Ovary (tissue), 9 donors: ENCODE measurements around the gene DNMT3A. TPM values are rescaled to one million over a fixed set of nuclear protein-coding genes. Genes with fewer than 3 reads are reported as not detected.
A peak's percentile ranks its signal among the peaks of the same experiment; 100 is the strongest.

Experiments used
- DNase-seq, 5 donors: peaks; one replicate each; pipeline ENCODE4 v3.0.0-alpha.2; 2019 to 2020
- H3K27ac ChIP-seq, 2 donors: fragments of 200-600 bp; one replicate each; pipeline versions ENCODE4 v1.5.1 to v1.8.0; 2019 to 2022
- H3K27me3 ChIP-seq: fragments of 200-600 bp; one replicate; pipeline ENCODE4 v1.8.0; 2022
- H3K36me3 ChIP-seq: fragments of 200-600 bp; sonication (generic); one replicate; pipeline ENCODE4 v1.5.1; 2019
- H3K4me1 ChIP-seq: one replicate; pipeline ENCODE4 v1.8.1; 2013; ENCODE audit warnings: mild to moderate bottlenecking, moderate library complexity; ENCODE audit not compliant: insufficient read depth
- H3K4me3 ChIP-seq: fragments of 200-600 bp; sonication (generic); one replicate; pipeline ENCODE4 v1.5.1; 2017
- H3K9me3 ChIP-seq, 2 donors: fragments of 200-600 bp in 1 of 2; sonication (generic) in 1 of 2; one replicate each; pipeline versions ENCODE4 v1.5.1 to v1.8.1; 2013 to 2019; ENCODE audit warnings: mild to moderate bottlenecking in 1 of 2, moderate library complexity in 1 of 2
- CTCF ChIP-seq, 3 donors: fragments of 450-650 bp in 2 of 3; fragments of 200-600 bp in 1 of 3; IDR thresholded peaks; one replicate each; pipeline versions ENCODE4 v1.5.1 to v1.8.0; 2016 to 2022; ENCODE audit warnings: antibody characterized with exemption in 3 of 3, mild to moderate bottlenecking in 1 of 3
- EP300 ChIP-seq: sonication (generic); formaldehyde crosslinking; IDR thresholded peaks from one replicate; pipeline ENCODE4 v1.6.1; 2017; ENCODE audit warnings: antibody characterized with exemption
- POLR2A ChIP-seq: fragments of 450-650 bp; IDR thresholded peaks from one replicate; pipeline ENCODE4 v1.6.1; 2017; ENCODE audit warnings: antibody characterized with exemption, mild to moderate bottlenecking, moderate library complexity
- WGBS, 3 donors: extraction: QIAGEN DNeasy Blood & Tissue Kit in 1 of 3; methylation state at CpG; one replicate each; pipeline versions ENCODE4 v1.1.5 to v1.1.7; 2013 to 2017; 5-methylcytosine and 5-hydroxymethylcytosine counted together
- intact Hi-C, 4 donors: fragments of 100-400 bp; cut with DNase I; formaldehyde crosslinking; loops; one replicate each; pipeline versions ENCODE4 v1.11.0 to v1.15.1; 2022 to 2023
- polyA plus RNA-seq, 2 donors: library from polyadenylated mRNA; stranded (reverse); fragments of 200-250 nt in 1 of 2; fragments of 350-450 nt in 1 of 2; fragmentation: Illumina TruSeq in 1 of 2; extraction: RNeasy Lipid Tissue Mini Kit (QIAGEN cat#74804) in 1 of 2; gene quantifications; one replicate each; pipeline ENCODE4 v1.2.3, GENCODE V29; 2013 to 2014
- total RNA-seq, 7 donors: library from RNA; depleted of rRNA in 2 of 7; stranded (reverse); fragments of >200 nt in 2 of 7; fragmentation: NEBNext Ultra II Directional in 3 of 7; extraction: Animal tissue kit (Norgen Biotek cat#: 25700) in 3 of 7; gene quantifications; one replicate each; pipeline versions ENCODE4 v1.1.0 to v1.2.4, GENCODE V29; 2016 to 2023
- donor health status: DM: no; HTN: no; CAD: no; lungs with moderate emphysema.
- donor health status: DM: no; HTN: no; CAD: no.
- donor health status: Bipolar disorder and iron deficiency.
- donor health status: DM: yes; HTN: yes; CAD: no.
- donor health status: DM: no; HTN: no; CAD: no.
- donor health status: DM: yes; HTN: yes; CAD: no.

DNMT3A gene
- total and polyA plus RNA-seq, 9 donors = 11.3 to 72.7 (median 46.7) TPM

- peak overlapping the region; percentile 73 for H3K4me3 ChIP-seq
- DNase-seq = peak; percentile 78 to 87 (median 83)
- H3K27me3 ChIP-seq = no peaks in the 10 kb centered on the region
- H3K9me3 ChIP-seq = no peaks in the 10 kb centered on the region
- H3K4me1 ChIP-seq = peaks cover 6% of the 10 kb centered on the region
- TF ChIP-seq POLR2A (peak; percentile 38), CTCF (IDR thresholded peaks at IDR 0.05) (peak; percentile 86 to 99 (median 97)), EP300 (no peak)
- WGBS, 3 donors = 18 to 28% (median 20%) methylated on average over 33 to 45 of the region's 45 CpGs
- intact Hi-C loops = loop anchor here in 1 of 4 donors (10.0 kb wide), 2 partner anchors 58 to 182 kb away; no protein-coding TSS in a partner anchor
- H3K27ac ChIP-seq = peak overlapping the region; percentile 75 to 77
- H3K36me3 ChIP-seq = no peaks in the 10 kb centered on the region
Observed at GRCh38 chr2:25342372-25343186, 854 bp upstream of the DNMT3A start.

GRCh38 chr2:25341011-25341727, 556 bp downstream of the DNMT3A start:
- H3K27me3 ChIP-seq = no peaks in the 10 kb centered on the region
- TF ChIP-seq POLR2A = no peak
- peak; percentile 49 to 77 (median 73) for DNase-seq
- H3K36me3 ChIP-seq = no peaks in the 10 kb centered on the region
- peak overlapping the region; percentile 73 for H3K4me3 ChIP-seq
- 0 to 1% (median 0%) methylated on average over 18 to 102 of the region's 104 CpGs for WGBS, 3 donors
- intact Hi-C loops = loop anchor here in 1 of 4 donors (10.0 kb wide), 2 partner anchors 56 to 184 kb away; no protein-coding TSS in a partner anchor
- peak overlapping the region; percentile 75 to 81 for H3K27ac ChIP-seq
- H3K9me3 ChIP-seq = no peaks in the 10 kb centered on the region
- peaks cover 11% of the 10 kb centered on the region for H3K4me1 ChIP-seq

GRCh38 chr2:25340181-25340921, 1.4 kb downstream of the DNMT3A start:
- H3K27ac ChIP-seq = peak overlapping the region; percentile 74 to 81
- intact Hi-C loops = loop anchor here in 1 of 4 donors (10.0 kb wide), 2 partner anchors 56 to 184 kb away; no protein-coding TSS in a partner anchor
- H3K4me3 ChIP-seq = peak overlapping the region; percentile 73
- H3K9me3 ChIP-seq = no peaks in the 10 kb centered on the region
- H3K27me3 ChIP-seq = no peaks in the 10 kb centered on the region
- H3K36me3 ChIP-seq = no peaks in the 10 kb centered on the region
- no peak for TF ChIP-seq EP300
- TF ChIP-seq CTCF (IDR thresholded peaks at IDR 0.05) = no peak
- no peak for TF ChIP-seq POLR2A
- DNase-seq = peak; percentile 62 to 79 (median 75)
- 3 to 7% (median 3%) methylated on average over 48 to 73 of the region's 73 CpGs for WGBS, 3 donors
- H3K4me1 ChIP-seq = peaks cover 12% of the 10 kb centered on the region

GRCh38 chr2:25339791-25340180, 1.9 kb downstream of the DNMT3A start:
- TF ChIP-seq CTCF (IDR thresholded peaks at IDR 0.05) (no peak), POLR2A (no peak)
- WGBS, 3 donors = 57 to 83% (median 58%) methylated on average over 12 to 18 of the region's 18 CpGs
- Histone ChIP-seq H3K9me3 (no peaks in the 10 kb centered on the region), H3K4me1 (peaks cover 14% of the 10 kb centered on the region), H3K27me3 (no peaks in the 10 kb centered on the region), H3K4me3 (peak overlapping the region; percentile 73), H3K36me3 (no peaks in the 10 kb centered on the region), H3K27ac (peak overlapping the region; percentile 74 to 81)
- peak; percentile 65 to 74 (median 72) for DNase-seq
- intact Hi-C loops = loop anchor here in 2 of 4 donors (10.0 kb wide), 2 partner anchors 55 to 185 kb away; no protein-coding TSS in a partner anchor
